Inferior parietal cortex (tissue), 1 donor: ENCODE data around the gene ZNF714.

Experiments
- DNase-seq: peaks from one replicate; pipeline ENCODE4 v3.0.0-alpha.2; 2016; ENCODE audit errors: extremely low spot score

ZNF714 gene

DNA sequence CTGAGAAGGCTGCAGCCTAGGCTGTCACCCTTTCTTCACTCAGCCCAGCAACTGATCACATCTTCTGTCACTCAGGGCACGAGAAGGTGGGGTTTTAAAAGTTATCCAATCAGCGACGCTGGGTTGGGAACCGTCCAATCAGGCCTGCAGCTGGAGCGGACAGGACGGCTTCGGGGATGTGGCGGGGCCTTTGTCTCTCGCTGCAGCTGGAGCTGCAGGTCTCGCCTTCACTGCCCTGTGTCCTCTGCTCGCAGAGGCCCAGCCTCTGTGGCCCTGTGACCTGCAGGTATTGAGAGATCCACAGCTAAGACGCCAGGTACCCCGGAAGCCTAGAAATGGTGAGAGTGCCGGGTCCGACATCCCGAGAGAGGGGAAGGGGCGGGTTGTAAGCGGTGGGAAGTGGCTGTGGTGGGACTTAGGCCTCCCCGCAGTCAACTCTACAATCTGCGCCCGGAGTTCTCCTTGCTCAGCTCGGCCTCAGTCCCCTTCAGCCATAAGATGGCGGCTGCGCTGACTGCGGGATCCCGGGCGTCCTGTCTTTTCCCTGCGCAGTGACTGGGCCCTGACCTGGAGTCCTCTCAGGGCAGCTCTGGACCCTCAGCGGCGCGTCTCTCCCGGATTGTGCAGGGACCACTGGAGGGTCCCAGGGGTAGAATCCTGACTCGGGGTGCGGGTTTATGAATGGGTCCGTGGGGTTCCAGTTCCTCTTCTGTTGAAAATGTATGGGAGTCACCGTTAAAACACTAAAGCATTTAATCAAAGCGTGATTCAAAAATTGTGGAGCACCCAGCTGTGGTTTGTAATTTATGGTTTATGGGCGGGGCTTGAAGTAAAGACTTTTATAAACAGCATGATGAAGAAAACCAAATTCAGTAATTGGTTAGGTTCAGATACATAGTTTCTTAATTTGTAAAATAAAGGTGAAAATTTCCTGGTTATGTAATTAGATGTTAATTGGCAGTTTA, at the start of gene ZNF714:
ZNF714 (plus strand) TSS at position 193 of the 965 bp plus-strand sequence. CDS start 16,066 bp downstream, outside the sequence.
- DNase-seq, result peak; percentile 91

- no peak for DNase-seq
Observed at GRCh38 chr19:21045028-21045427, 37.0 kb upstream of the ZNF714 start.

DNA sequence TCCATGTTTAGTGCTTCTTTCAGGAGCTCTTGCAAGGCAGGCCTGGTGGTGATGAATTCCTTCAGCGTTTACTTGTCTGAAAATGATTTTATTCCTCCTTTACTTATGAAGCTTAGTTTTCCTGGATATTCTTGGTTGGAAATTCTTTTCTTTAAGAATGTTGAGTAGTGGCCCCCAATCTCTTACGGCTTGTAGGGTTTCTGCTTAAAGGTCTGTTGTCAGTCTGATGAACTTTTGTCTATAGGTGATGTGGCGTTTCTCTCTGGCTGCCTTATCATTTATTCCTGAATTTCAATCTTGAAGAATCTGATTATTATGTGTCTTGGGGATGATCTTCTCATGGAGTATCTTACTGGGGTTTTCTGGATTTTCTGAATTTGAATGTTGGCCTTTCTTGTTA, 35.5 kb upstream of the ZNF714 start:
- DNase-seq, result no peak

DNA sequence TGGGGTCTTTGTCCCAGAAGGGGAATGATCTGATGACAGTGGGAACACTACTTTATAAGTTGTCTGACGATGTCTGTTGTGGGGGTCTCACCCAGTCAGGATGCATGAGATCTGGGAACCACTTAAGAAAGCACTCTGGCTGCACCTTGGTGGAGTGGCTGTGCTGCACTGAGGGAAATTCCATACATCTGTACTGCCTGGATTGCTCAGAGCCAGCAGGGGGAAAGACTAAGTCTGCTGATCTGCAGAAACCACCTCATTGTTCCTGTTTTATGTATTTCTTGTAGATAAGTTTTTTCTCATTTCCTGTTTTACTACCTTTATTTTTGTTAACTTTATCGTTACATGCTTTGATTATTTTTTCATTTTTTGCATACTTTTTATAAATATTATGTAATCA, 34.3 kb upstream of the ZNF714 start:
- DNase-seq, result no peak

DNA sequence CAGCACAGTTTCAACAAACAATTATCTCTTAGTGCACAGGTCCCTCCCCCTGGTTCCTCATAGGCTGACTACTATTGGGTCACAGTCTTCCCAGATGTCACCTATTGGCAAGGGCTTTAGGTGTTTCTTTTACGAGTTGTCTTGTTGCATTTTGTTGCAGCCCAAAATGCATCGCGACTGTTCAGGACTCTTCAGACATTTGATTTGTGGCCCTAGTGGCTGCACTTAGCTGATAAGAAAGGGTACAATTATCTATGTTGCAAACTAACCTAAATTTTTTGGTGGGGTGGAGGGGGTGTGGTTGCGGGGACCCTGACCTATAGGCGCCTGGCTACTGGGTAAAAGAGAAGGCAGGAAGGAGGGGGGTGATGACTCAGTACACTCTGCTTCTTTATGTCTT, 29.1 kb upstream of the ZNF714 start:
- DNase-seq, result no peak

DNA sequence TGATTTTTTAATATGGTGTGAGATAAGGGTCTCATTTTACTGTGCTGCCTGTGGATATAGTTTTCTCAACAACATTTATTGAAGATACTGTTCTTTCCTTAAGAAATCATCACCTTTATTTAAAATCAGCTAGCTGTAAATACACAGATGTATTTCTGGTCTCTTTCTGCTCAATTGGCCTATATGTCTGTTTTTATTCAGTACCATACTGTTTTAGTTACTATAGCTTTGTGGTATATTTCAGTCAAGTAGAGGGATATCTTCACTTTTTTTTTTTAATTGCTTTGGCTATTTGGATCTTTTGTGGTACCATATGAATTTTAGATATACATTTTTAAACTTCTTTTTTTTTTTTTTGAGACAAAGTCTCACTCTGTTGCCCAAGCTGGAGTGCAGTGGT, 16.7 kb upstream of the ZNF714 start:
- DNase-seq, result no peak

DNA sequence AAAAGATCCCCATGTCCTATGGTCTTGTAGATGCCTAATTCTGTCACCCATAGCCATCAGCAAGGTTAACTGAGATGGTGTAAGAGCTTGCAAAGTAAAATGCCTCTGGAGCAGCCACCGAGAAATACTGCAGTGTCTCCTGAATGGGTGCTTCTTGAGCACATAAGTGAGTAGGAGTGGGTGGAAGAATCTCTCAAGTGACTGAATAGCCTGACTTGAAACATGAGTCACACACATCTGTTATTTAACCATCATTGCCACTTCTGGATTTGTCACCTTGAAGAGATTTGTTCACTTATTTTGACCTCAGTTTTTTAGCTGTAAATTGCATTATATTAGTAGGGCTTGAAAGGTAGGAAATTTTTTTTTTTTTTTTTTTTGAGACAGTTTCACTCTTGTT, 2.3 kb downstream of the ZNF714 start:
- peak; percentile 29 for DNase-seq

GRCh38 chr19:21087871-21088270, 5.9 kb downstream of the ZNF714 start:
- no peak for DNase-seq

- no peak for DNase-seq
Observed at GRCh38 chr19:21092109-21092508, 10.1 kb downstream of the ZNF714 start.

DNA sequence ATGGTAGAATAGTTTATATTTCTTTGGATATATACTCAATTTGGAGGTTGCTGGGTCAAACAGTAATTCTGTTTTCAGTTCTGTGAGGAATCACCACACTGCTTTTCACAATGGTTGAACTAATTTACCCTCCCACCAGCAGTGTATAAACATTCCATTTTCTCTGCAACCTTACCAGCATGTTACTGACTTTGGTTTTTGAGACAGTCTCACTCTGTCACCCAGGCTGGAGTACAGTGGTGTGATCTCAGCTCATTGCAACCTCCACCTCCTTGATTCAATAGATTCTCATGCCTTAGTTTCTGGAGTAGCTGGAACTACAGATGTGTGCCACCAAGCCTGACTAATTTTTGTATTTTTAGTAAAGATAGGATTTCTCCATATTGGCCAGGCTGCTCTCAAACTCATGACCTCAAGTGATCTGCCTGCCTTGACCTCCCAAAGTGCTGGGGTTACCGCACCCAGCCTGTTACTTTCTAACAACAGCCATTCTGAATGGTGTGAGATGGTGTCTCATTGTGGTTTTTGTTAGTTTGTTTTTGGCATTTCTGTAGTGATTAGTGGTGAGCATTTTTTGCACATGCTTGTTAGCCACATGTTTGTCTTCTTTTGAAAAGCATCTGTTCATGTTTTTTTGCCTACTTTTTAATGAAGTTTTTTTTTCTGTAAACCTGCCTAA, 12.5 kb downstream of the ZNF714 start:
- DNase-seq, result no peak

DNA sequence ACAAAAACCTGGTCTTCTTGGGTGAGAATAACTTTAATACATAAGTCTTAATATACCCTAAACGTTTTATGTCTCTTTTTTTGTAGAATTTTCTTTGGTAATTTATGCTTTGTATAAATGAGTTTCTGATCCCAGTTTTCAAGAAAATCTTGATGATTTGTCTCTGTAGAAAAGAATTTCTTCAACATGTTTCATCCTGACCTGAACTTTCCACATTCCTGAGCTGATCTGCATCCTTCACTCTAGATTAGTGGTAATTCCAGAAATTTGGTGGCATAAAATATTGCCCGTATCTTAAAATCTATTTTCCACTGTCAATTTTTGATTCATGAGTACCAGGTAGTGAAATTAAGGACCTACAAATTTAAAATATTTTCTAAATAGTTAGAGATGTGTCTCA, 16.3 kb downstream of the ZNF714 start:
- DNase-seq, result no peak

DNA sequence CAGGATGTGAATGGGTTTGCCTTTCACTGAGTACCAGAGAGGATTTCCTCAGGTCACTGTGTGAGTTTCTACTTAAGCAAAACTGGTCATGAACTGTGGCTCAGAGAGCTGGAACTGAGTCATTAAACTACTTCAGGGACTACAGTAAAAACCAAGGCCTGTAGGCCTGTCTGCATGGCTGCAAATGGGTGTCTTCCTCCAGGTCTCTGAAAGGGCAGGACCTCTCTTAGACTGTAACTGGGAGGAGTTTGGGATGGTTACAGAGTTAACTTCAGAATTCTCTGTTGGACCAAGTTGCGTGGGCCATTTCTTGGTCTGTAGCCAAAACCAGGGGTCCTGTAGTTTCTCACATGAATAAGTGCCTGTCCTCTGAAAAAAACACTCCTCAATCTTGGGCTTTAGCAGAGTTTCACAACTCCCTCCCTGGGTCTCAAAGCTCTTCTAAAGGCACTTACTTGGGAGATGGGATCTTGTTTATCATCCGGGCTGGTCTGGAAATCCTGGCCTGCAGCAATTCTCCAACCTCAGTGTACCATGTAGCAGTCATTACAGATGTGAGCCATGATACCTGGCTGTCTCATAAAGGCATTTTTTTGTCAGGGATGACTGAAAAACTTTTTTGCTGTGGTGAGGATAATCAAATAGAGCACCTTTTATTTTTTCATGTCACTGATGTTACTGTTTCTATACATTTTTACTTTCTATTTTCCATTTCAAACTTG, 19.7 kb downstream of the ZNF714 start:
- DNase-seq, result no peak

- DNase-seq, result no peak
Observed at GRCh38 chr19:21109116-21109515, 27.1 kb downstream of the ZNF714 start.

DNA sequence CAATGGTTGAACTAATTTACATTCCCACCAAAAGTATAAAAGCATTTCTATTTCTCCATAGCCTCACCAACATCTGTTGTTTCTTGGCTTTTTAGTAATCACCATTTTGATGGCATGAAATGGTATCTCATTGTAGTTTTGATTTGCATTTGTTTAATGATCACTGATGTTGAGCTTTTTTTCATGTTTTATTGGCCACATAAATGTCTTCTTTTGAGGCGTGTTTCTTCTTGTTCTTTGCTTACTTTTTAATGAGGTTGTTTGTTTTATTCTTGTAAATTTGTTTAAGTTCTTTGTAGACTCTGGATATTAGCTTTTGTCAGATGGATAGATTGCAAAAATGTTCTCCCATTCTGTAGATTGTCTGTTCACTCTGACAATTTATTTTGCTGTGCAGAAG, 28.2 kb downstream of the ZNF714 start:
- DNase-seq, result no peak

GRCh38 chr19:21115430-21115829, 33.4 kb downstream of the ZNF714 start:
- no peak for DNase-seq

DNA sequence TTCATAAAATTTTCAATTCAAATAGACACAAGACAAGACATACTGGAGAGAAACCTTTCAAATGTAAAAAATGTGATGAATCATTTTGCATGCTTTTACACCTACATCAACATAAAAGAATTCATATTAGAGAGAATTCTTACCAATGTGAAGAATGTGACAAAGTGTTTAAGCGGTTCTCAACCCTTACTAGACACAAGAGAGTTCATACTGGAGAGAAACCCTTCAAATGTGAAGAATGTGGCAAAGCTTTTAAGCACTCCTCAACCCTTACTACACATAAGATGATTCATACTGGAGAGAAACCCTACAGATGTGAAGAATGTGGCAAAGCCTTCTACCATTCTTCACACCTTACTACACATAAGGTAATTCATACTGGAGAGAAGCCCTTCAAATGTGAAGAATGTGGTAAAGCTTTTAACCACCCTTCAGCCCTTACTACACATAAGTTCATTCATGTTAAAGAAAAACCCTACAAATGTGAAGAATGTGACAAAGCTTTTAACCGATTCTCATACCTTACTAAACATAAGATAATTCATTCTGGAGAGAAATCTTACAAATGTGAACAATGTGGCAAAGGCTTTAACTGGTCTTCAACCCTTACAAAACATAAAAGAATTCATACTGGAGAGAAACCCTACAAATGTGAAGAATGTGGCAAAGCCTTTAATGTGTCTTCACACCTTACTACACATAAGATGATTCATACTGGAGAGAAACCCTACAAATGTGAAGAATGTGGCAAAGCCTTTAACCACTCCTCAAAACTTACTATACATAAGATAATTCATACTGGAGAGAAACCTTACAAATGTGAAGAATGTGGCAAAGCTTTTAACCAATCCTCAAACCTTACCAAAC, 35.3 kb downstream of the ZNF714 start:
- DNase-seq, result no peak

DNA sequence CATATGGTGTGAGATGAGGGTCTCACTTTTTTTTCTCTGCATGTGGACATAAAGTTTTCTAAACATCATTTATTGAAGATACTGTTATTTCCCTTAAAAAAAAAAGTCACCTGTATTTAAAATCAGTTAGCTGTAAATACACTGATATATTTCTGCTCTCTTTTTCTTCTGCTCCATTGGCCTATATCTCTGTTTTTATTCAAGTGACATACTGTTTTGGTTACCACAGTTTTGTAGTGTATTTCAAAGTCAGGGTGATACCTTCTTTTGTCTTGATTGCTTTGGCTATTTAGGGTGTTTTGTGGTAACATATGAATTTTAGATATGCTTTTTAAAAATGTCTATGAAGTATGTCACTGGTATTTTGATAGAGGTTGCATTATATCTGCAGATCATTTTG, 44.1 kb downstream of the ZNF714 start:
- no peak for DNase-seq

- no peak for DNase-seq
Observed at GRCh38 chr19:21127001-21127400, 45.0 kb downstream of the ZNF714 start.

DNA sequence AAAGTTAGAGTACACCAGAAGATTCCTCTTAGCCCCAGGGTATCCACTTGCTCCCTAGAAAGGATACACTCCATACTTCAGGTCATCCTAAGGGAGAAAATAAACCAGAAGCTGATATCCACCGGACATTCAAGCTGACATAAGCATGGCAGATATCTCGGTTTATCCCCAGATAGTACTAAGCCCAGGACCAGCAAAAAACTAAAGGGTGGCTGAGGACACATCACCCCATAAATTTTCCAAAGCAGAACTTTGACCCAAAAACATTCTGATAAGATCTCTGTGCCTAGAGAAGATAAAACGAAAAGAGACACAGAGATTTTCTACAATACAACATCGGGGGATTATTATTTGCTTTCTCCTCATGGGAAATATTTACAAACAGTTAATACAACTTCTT, 45.9 kb downstream of the ZNF714 start:
- DNase-seq, result no peak

GRCh38 chr19:21128901-21129698, 47.1 kb downstream of the ZNF714 start:
- no peak for DNase-seq
